ENCODE data around the gene RPA1. TPM values are rescaled to one million over a fixed set of nuclear protein-coding genes. Genes with fewer than 3 reads are reported as not detected.

Gene RPA1
- total and polyA plus RNA-seq, 4 donors = 10.7 to 82.6 (median 33.6) TPM

GRCh38 chr17:1909985-1910384 is 80.2 kb downstream of the RPA1 start:
- Histone ChIP-seq H3K4me1 (ENCODE audit: control insufficient read depth in 5 of 5, insufficient read depth in 5 of 5, low read length in 5 of 5) (peaks cover 0 to 13% (median 0%) of the 10 kb centered on the region in 5 donors), H3K36me3 (ENCODE audit: control insufficient read depth in 4 of 4, insufficient read depth in 4 of 4, low read length in 4 of 4) (no peaks in the 10 kb centered on the region), H3K27ac (ENCODE audit: low read depth in 1 of 2, low read length in 1 of 2) (no peak overlapping the region), H3K4me3 (no peak overlapping the region), H3K9me3 (ENCODE audit: control insufficient read depth in 4 of 4, insufficient read depth in 3 of 4, low read length in 3 of 4) (no peaks in the 10 kb centered on the region), H3K9ac (ENCODE audit: insufficient read depth in 1 of 2, low read length in 2 of 2) (no peak overlapping the region), H3K27me3 (ENCODE audit: control insufficient read depth in 3 of 3, insufficient read depth in 3 of 3, low read length in 2 of 3) (peaks cover 0 to 63% (median 43%) of the 10 kb centered on the region in 3 donors)
- DNase-seq (no peak), ATAC-seq (ENCODE audit: insufficient read depth, low FRiP score) (no peak)
- no peak for TF ChIP-seq CTCF (IDR thresholded peaks at IDR 0.05; ENCODE audit: control extremely low read depth, extremely low read depth)
- WGBS, 2 donors = 75 to 85% methylated on average over 3 of the region's 3 CpGs

GRCh38 chr17:1912146-1912545 is 82.3 kb downstream of the RPA1 start:
- Histone ChIP-seq H3K9me3 (ENCODE audit: control insufficient read depth in 4 of 4, insufficient read depth in 3 of 4, low read length in 3 of 4) (no peaks in the 10 kb centered on the region), H3K27me3 (ENCODE audit: control insufficient read depth in 3 of 3, insufficient read depth in 3 of 3, low read length in 2 of 3) (peaks cover 0 to 53% (median 24%) of the 10 kb centered on the region in 3 donors), H3K4me3 (no peak overlapping the region), H3K36me3 (ENCODE audit: control insufficient read depth in 4 of 4, insufficient read depth in 4 of 4, low read length in 4 of 4) (no peaks in the 10 kb centered on the region), H3K9ac (ENCODE audit: insufficient read depth in 1 of 2, low read length in 2 of 2) (no peak overlapping the region), H3K4me1 (ENCODE audit: control insufficient read depth in 5 of 5, insufficient read depth in 5 of 5, low read length in 5 of 5) (peaks cover 0 to 12% (median 0%) of the 10 kb centered on the region in 5 donors), H3K27ac (ENCODE audit: low read depth in 1 of 2, low read length in 1 of 2) (no peak overlapping the region)
- WGBS, 2 donors = 59 to 78% methylated on average over 7 of the region's 7 CpGs
- no peak for DNase-seq
- TF ChIP-seq CTCF (IDR thresholded peaks at IDR 0.05; ENCODE audit: control extremely low read depth, extremely low read depth) = no peak
- no peak for ATAC-seq (ENCODE audit: insufficient read depth, low FRiP score)

GRCh38 chr17:1913702-1914101 is 83.9 kb downstream of the RPA1 start:
- 84 to 97% methylated on average over 14 of the region's 14 CpGs for WGBS, 2 donors
- ATAC-seq (ENCODE audit: insufficient read depth, low FRiP score) = no peak
- Histone ChIP-seq H3K9ac (ENCODE audit: insufficient read depth in 1 of 2, low read length in 2 of 2) (no peak overlapping the region), H3K9me3 (ENCODE audit: control insufficient read depth in 4 of 4, insufficient read depth in 3 of 4, low read length in 3 of 4) (no peaks in the 10 kb centered on the region), H3K4me1 (ENCODE audit: control insufficient read depth in 5 of 5, insufficient read depth in 5 of 5, low read length in 5 of 5) (no peaks in the 10 kb centered on the region), H3K27me3 (ENCODE audit: control insufficient read depth in 3 of 3, insufficient read depth in 3 of 3, low read length in 2 of 3) (peaks cover 0 to 46% (median 22%) of the 10 kb centered on the region in 3 donors), H3K36me3 (ENCODE audit: control insufficient read depth in 4 of 4, insufficient read depth in 4 of 4, low read length in 4 of 4) (no peaks in the 10 kb centered on the region), H3K27ac (ENCODE audit: low read depth in 1 of 2, low read length in 1 of 2) (no peak overlapping the region), H3K4me3 (no peak overlapping the region)
- DNase-seq = no peak
- TF ChIP-seq CTCF (IDR thresholded peaks at IDR 0.05; ENCODE audit: control extremely low read depth, extremely low read depth) = no peak

- H3K36me3 ChIP-seq (ENCODE audit: control insufficient read depth in 4 of 4, insufficient read depth in 4 of 4, low read length in 4 of 4) = no peaks in the 10 kb centered on the region
- H3K4me3 ChIP-seq = no peak overlapping the region
- whole genome bisulfite sequencing, 2 donors = 45 to 48% methylated on average over 8 of the region's 8 CpGs
- TF ChIP-seq CTCF (IDR thresholded peaks at IDR 0.05; ENCODE audit: control extremely low read depth, extremely low read depth) = no peak
- ATAC-seq (ENCODE audit: insufficient read depth, low FRiP score) (no peak), DNase-seq (peak in 2 of 3 donors; percentile 22 to 29)
- H3K9ac ChIP-seq (ENCODE audit: insufficient read depth in 1 of 2, low read length in 2 of 2) = no peak overlapping the region
- peaks cover 0 to 44% (median 18%) of the 10 kb centered on the region in 3 donors for H3K27me3 ChIP-seq (ENCODE audit: control insufficient read depth in 3 of 3, insufficient read depth in 3 of 3, low read length in 2 of 3)
- no peak overlapping the region for H3K27ac ChIP-seq (ENCODE audit: low read depth in 1 of 2, low read length in 1 of 2)
- no peaks in the 10 kb centered on the region for H3K9me3 ChIP-seq (ENCODE audit: control insufficient read depth in 4 of 4, insufficient read depth in 3 of 4, low read length in 3 of 4)
- no peaks in the 10 kb centered on the region for H3K4me1 ChIP-seq (ENCODE audit: control insufficient read depth in 5 of 5, insufficient read depth in 5 of 5, low read length in 5 of 5)
Measured at GRCh38 chr17:1914661-1915083, 84.9 kb downstream of the RPA1 start.

Measured in lung (tissue), 12 donors.